HepG2 (cell line): ENCODE data around the gene TMEM145. TPM values are rescaled to one million over a fixed set of nuclear protein-coding genes. Genes with fewer than 3 reads are reported as not detected.

Experiments used
- ARID5B ChIP-seq: IDR thresholded peaks from 2 replicates; pipeline ENCODE4 v1.4.0; 2020; ENCODE audit warnings: mild to moderate bottlenecking, missing genetic modification reagents
- GATAD2A ChIP-seq: IDR thresholded peaks from 2 replicates; pipeline ENCODE4 v1.6.1; 2016
- HMGXB4 ChIP-seq, 2 experiments: sonication (generic) in 1 of 2; formaldehyde crosslinking in 1 of 2; IDR thresholded peaks; 2 replicates each; pipeline versions ENCODE4 v1.4.0 to v1.6.1; 2018 to 2020; ENCODE audit warnings: missing genetic modification reagents in 2 of 2, borderline replicate concordance in 1 of 2, low read depth in 1 of 2, mild to moderate bottlenecking in 1 of 2, missing biosample characterization in 1 of 2
- KDM2A ChIP-seq: sonication (generic); formaldehyde crosslinking; IDR thresholded peaks from 2 replicates; pipeline ENCODE4 v1.4.0; 2020; ENCODE audit warnings: low read depth, missing genetic modification reagents, borderline replicate concordance
- RFX5 ChIP-seq: IDR thresholded peaks from 2 replicates; pipeline ENCODE4 v1.6.1; 2011; ENCODE audit warnings: low read depth, low read length, improper control_type of control experiment
- SMARCE1 ChIP-seq: fragments of 450-650 bp; IDR thresholded peaks from 2 replicates; pipeline ENCODE4 v1.6.1; 2017; ENCODE audit warnings: borderline replicate concordance
- SRY ChIP-seq: sonication (generic); formaldehyde crosslinking; IDR thresholded peaks from 2 replicates; pipeline ENCODE4 v1.8.0; 2022; ENCODE audit warnings: mild to moderate bottlenecking, missing genetic modification reagents
- TOPORS ChIP-seq: sonication (generic); formaldehyde crosslinking; IDR thresholded peaks from 2 replicates; pipeline ENCODE4 v1.8.0; 2023; ENCODE audit warnings: mild to moderate bottlenecking, missing genetic modification reagents
- ZBTB43 ChIP-seq: sonication (generic); formaldehyde crosslinking; conservative IDR thresholded peaks from 2 replicates; pipeline ENCODE4 v1.4.0; 2020; ENCODE audit warnings: missing genetic modification reagents
- ZNF18 ChIP-seq: sonication (generic); formaldehyde crosslinking; IDR thresholded peaks from 2 replicates; pipeline ENCODE4 v1.8.0; 2022; ENCODE audit warnings: mild to moderate bottlenecking, missing genetic modification reagents; ENCODE audit not compliant: insufficient replicate concordance
- ZNF264 ChIP-seq: sonication (generic); formaldehyde crosslinking; IDR thresholded peaks from 2 replicates; pipeline ENCODE4 v1.4.0; 2020; ENCODE audit warnings: missing genetic modification reagents
- ZNF546 ChIP-seq: sonication (generic); formaldehyde crosslinking; conservative IDR thresholded peaks from 2 replicates; pipeline ENCODE4 v1.8.1; 2023; ENCODE audit warnings: mild to moderate bottlenecking, missing genetic modification reagents
- ZNF598 ChIP-seq: sonication (generic); formaldehyde crosslinking; IDR thresholded peaks from 2 replicates; pipeline ENCODE4 v1.5.1; 2020; ENCODE audit warnings: mild to moderate bottlenecking, missing genetic modification reagents, borderline replicate concordance
- ZNF883 ChIP-seq: sonication (generic); formaldehyde crosslinking; IDR thresholded peaks from 2 replicates; pipeline ENCODE4 v1.5.1; 2020; ENCODE audit warnings: mild to moderate bottlenecking, missing genetic modification reagents; ENCODE audit errors: not compliant biosample characterization
- polyA plus RNA-seq, 8 experiments: library from polyadenylated mRNA; depleted of rRNA in 3 of 8; stranded (reverse) in 7 of 8; unstranded in 1 of 8; fragments of >200 nt; fragmentation: Illumina TruSeq in 4 of 8; extraction: Trizol in 4 of 8; gene quantifications; 2 replicates each; pipeline versions ENCODE4 v1.2.1 to v1.2.3, GENCODE V29; 2011 to 2016; ENCODE audit warnings: low read depth in 4 of 8, missing spikeins in 1 of 8, mixed read lengths in 1 of 8; ENCODE audit not compliant: insufficient read depth in 1 of 8
- total RNA-seq, 5 experiments: library from RNA; depleted of rRNA; stranded (reverse); fragments of >200 nt; fragmentation: Illumina TruSeq; extraction: Trizol; gene quantifications; 2 replicates each; pipeline ENCODE4 v1.2.3, GENCODE V29; 2016; ENCODE audit warnings: low read depth in 1 of 5
- TF ChIP-seq, protein P1 (sequence below): sonication (generic); formaldehyde crosslinking; IDR thresholded peaks from 2 replicates; pipeline ENCODE4 v1.8.1; 2023; ENCODE audit warnings: missing genetic modification reagents, mild to moderate bottlenecking, borderline replicate concordance
- TF ChIP-seq, protein P2 (sequence below): sonication (generic); formaldehyde crosslinking; IDR thresholded peaks from 2 replicates; pipeline ENCODE4 v1.9.0; 2022; ENCODE audit warnings: missing genetic modification reagents, mild to moderate bottlenecking, borderline replicate concordance

TMEM145 gene
- total and polyA plus RNA-seq, 2 of the 13 experiments (the other 11 are each of a cell fraction or from before 2014, with no cell fraction given) = 0.07 to 5.1 TPM

DNA sequence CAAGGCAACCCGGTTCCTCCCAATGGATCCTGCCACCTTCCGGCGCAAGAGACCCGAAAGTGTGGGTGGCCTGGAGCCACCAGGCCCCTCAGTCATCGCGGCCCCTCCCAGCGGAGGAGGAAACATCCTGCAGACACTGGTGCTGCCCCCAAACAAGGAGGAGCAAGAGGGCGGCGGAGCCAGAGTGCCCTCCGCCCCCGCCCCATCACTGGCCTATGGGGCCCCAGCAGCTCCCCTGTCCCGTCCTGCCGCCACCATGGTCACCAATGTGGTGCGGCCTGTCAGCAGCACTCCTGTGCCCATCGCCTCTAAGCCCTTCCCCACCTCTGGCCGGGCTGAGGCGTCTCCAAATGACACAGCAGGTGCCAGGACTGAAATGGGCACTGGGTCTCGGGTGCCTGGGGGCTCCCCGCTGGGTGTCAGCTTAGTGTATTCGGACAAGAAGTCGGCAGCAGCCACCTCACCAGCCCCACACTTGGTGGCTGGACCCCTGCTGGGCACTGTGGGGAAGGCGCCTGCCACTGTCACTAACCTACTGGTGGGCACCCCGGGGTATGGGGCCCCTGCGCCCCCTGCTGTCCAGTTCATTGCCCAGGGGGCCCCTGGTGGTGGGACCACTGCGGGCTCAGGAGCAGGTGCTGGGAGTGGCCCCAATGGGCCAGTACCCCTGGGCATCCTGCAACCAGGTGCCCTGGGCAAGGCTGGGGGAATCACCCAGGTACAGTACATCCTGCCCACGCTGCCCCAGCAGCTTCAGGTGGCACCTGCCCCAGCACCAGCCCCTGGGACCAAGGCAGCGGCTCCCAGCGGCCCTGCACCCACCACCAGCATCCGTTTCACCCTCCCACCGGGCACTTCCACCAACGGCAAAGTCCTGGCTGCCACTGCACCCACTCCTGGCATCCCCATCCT is 22.3 kb upstream of the TMEM145 start (continued):
- TF ChIP-seq HMGXB4 (CRISPR knock-in tag; IDR thresholded peaks at IDR 0.05; ENCODE audit: borderline replicate concordance in 1 of 2, low read depth in 1 of 2) = peak; percentile 43 to 51; a peak in 2 of 4 replicates
- TF ChIP-seq ZNF546 (CRISPR knock-in tag) = no peak
- TF ChIP-seq SMARCE1 = no peak
- TF ChIP-seq KDM2A (CRISPR knock-in tag) = peak; percentile 49; the same call in 1 of the 2 replicates
- no peak for TF ChIP-seq ZNF264 (CRISPR knock-in tag)
- TF ChIP-seq TOPORS (CRISPR knock-in tag) = no peak
- TF ChIP-seq, protein P1, sequence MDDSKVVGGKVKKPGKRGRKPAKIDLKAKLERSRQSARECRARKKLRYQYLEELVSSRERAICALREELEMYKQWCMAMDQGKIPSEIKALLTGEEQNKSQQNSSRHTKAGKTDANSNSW = no peak
- no peak for TF ChIP-seq ZNF598 (CRISPR knock-in tag)
- no peak for TF ChIP-seq RFX5
- no peak for TF ChIP-seq ZNF18 (CRISPR knock-in tag)
- peak; percentile 59; the same call in 1 of the 2 replicates for TF ChIP-seq ZBTB43 (CRISPR knock-in tag)
- TF ChIP-seq, protein P2, sequence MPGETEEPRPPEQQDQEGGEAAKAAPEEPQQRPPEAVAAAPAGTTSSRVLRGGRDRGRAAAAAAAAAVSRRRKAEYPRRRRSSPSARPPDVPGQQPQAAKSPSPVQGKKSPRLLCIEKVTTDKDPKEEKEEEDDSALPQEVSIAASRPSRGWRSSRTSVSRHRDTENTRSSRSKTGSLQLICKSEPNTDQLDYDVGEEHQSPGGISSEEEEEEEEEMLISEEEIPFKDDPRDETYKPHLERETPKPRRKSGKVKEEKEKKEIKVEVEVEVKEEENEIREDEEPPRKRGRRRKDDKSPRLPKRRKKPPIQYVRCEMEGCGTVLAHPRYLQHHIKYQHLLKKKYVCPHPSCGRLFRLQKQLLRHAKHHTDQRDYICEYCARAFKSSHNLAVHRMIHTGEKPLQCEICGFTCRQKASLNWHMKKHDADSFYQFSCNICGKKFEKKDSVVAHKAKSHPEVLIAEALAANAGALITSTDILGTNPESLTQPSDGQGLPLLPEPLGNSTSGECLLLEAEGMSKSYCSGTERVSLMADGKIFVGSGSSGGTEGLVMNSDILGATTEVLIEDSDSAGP (CRISPR knock-in tag) = peak; percentile 23; the same call in 1 of the 2 replicates
- TF ChIP-seq GATAD2A (CRISPR knock-in tag) = peak; percentile 32; the same call in 1 of the 2 replicates
- no peak for TF ChIP-seq ARID5B
- TF ChIP-seq SRY = 0 out of 2 replicates have a peak, but pooled peaks have one; percentile 14
- no peak for TF ChIP-seq ZNF883 (CRISPR knock-in tag)
